ENCODE data around the gene CRYL1. TPM values are rescaled to one million over a fixed set of nuclear protein-coding genes. Genes with fewer than 3 reads are reported as not detected.

CRYL1 gene
- total and polyA plus RNA-seq, 2 donors (not counting 1 experiment from before 2014, with no cell fraction given), result 6.5 to 15.1 TPM

- Mint-ChIP-seq H3K4me3 (no peak overlapping the region), H3K4me1 (peaks cover 12% of the 10 kb centered on the region), H3K27me3 (no peaks in the 10 kb centered on the region), H3K9me3 (ENCODE audit: insufficient read depth) (peaks cover 5% of the 10 kb centered on the region), H3K27ac (no peak overlapping the region)
- no peak overlapping the region for H3K4me3 ChIP-seq (ENCODE audit: control extremely low read depth in 1 of 5, extremely low read depth in 1 of 5, insufficient read depth in 1 of 5, low read depth in 2 of 5, low read length in 4 of 5)
- H4K20me1 ChIP-seq (ENCODE audit: control insufficient read depth, insufficient read depth, low read length, poor library complexity, severe bottlenecking), result no peaks in the 10 kb centered on the region
- intact Hi-C loops (cut with micrococcal nuclease), result no loop called here
- TF ChIP-seq EZH2 (IDR thresholded peaks at IDR 0.05; ENCODE audit: borderline replicate concordance, insufficient read depth, low read depth, low read length, poor library complexity, severe bottlenecking) (no peak), CTCF (IDR thresholded peaks at IDR 0.05) (no peak)
- ATAC-seq (ENCODE audit: low read depth), result no peak
- no peaks in the 10 kb centered on the region for H3K27me3 ChIP-seq (replicated peaks in 1 of 4; ENCODE audit: control extremely low read depth in 1 of 4, control insufficient read depth in 3 of 4, insufficient read depth in 4 of 4, low read length in 3 of 4)
- CTCF ChIA-PET, result no interaction called here
- no peak overlapping the region for H3K9ac ChIP-seq (ENCODE audit: low read length)
- H3K36me3 ChIP-seq (replicated peaks in 1 of 2; ENCODE audit: control extremely low read depth in 1 of 2, control insufficient read depth in 1 of 2, extremely low read depth in 1 of 2, insufficient read depth in 2 of 2, low read length in 1 of 2), result peaks cover 3 to 4% of the 10 kb centered on the region in 2 experiments
- no peak overlapping the region for H3K27ac ChIP-seq (ENCODE audit: low read length in 2 of 2)
- peaks cover under 1% of the 10 kb centered on the region for H3K79me2 ChIP-seq (ENCODE audit: control insufficient read depth, insufficient read depth, low read length)
- peaks cover 6 to 8% of the 10 kb centered on the region in 2 donors for H3K4me1 ChIP-seq (ENCODE audit: control insufficient read depth in 2 of 2, insufficient read depth in 2 of 2, low read length in 2 of 2)
- H3K9me3 ChIP-seq (ENCODE audit: control extremely low read depth in 1 of 3, control insufficient read depth in 2 of 3, insufficient read depth in 1 of 3, low read length in 2 of 3), result no peaks in the 10 kb centered on the region
- DNase-seq, result no peak
- POLR2A ChIA-PET, result no interaction called here
- H3K4me2 ChIP-seq (replicated peaks; ENCODE audit: low read depth, low read length, poor library complexity, severe bottlenecking), result no peak overlapping the region
- no peak overlapping the region for H2AFZ ChIP-seq (ENCODE audit: insufficient read depth, low read depth, low read length, poor library complexity, severe bottlenecking)
Observed at GRCh38 chr13:20571676-20572075, 46.0 kb upstream of the CRYL1 start.

- no peak overlapping the region for H3K4me3 ChIP-seq (ENCODE audit: control extremely low read depth in 1 of 5, extremely low read depth in 1 of 5, insufficient read depth in 1 of 5, low read depth in 2 of 5, low read length in 4 of 5)
- H3K4me3 Mint-ChIP-seq, result no peak overlapping the region
- H3K27ac ChIP-seq (ENCODE audit: low read length in 2 of 2), result no peak overlapping the region
- no peak overlapping the region for H2AFZ ChIP-seq (ENCODE audit: insufficient read depth, low read depth, low read length, poor library complexity, severe bottlenecking)
- no peaks in the 10 kb centered on the region for H4K20me1 ChIP-seq (ENCODE audit: control insufficient read depth, insufficient read depth, low read length, poor library complexity, severe bottlenecking)
- ChIA-PET POLR2A (no interaction called here), CTCF (interaction anchor here (0.6 kb wide), 1 partner anchor 12 kb away, joined by 4 read pairs; no protein-coding TSS in a partner anchor)
- H3K36me3 ChIP-seq (replicated peaks in 1 of 2; ENCODE audit: control extremely low read depth in 1 of 2, control insufficient read depth in 1 of 2, extremely low read depth in 1 of 2, insufficient read depth in 2 of 2, low read length in 1 of 2), result peaks cover 0 to 2% of the 10 kb centered on the region in 2 experiments
- peaks cover 17% of the 10 kb centered on the region for H3K4me1 Mint-ChIP-seq
- peaks cover 11 to 12% of the 10 kb centered on the region in 2 donors for H3K4me1 ChIP-seq (ENCODE audit: control insufficient read depth in 2 of 2, insufficient read depth in 2 of 2, low read length in 2 of 2)
- no peak overlapping the region for H3K9ac ChIP-seq (ENCODE audit: low read length)
- peaks cover 0 to 5% (median 0%) of the 10 kb centered on the region in 3 donors for H3K9me3 ChIP-seq (ENCODE audit: control extremely low read depth in 1 of 3, control insufficient read depth in 2 of 3, insufficient read depth in 1 of 3, low read length in 2 of 3)
- intact Hi-C loops (cut with micrococcal nuclease), result no loop called here
- H3K4me2 ChIP-seq (replicated peaks; ENCODE audit: low read depth, low read length, poor library complexity, severe bottlenecking), result no peak overlapping the region
- no peak for ATAC-seq (ENCODE audit: low read depth)
- no CpG with 5 or more reads among the region's 1 CpG for WGBS (ENCODE audit: insufficient coverage)
- H3K79me2 ChIP-seq (ENCODE audit: control insufficient read depth, insufficient read depth, low read length), result peaks cover 3% of the 10 kb centered on the region
- no peaks in the 10 kb centered on the region for H3K27me3 ChIP-seq (replicated peaks in 1 of 4; ENCODE audit: control extremely low read depth in 1 of 4, control insufficient read depth in 3 of 4, insufficient read depth in 4 of 4, low read length in 3 of 4)
- peaks cover 2% of the 10 kb centered on the region for H3K9me3 Mint-ChIP-seq (ENCODE audit: insufficient read depth)
- no peak for DNase-seq
- TF ChIP-seq CTCF (IDR thresholded peaks at IDR 0.05), result no peak
- no peak for TF ChIP-seq EZH2 (IDR thresholded peaks at IDR 0.05; ENCODE audit: borderline replicate concordance, insufficient read depth, low read depth, low read length, poor library complexity, severe bottlenecking)
- H3K27ac Mint-ChIP-seq, result no peak overlapping the region
- H3K27me3 Mint-ChIP-seq, result no peaks in the 10 kb centered on the region
Observed at GRCh38 chr13:20570517-20570916, 44.9 kb upstream of the CRYL1 start.
